Smooth muscle cell of bladder (primary cell): ENCODE measurements around the gene REEP3. TPM values are rescaled to one million over a fixed set of nuclear protein-coding genes. Genes with fewer than 3 reads are reported as not detected.

Source experiments
- total RNA-seq: library from RNA; depleted of rRNA; stranded (reverse); fragments of >200 nt; gene quantifications from 2 replicates; pipeline ENCODE4 v1.2.3, GENCODE V29; 2014

Gene REEP3
- total RNA-seq = 37.0 and 47.4 TPM in 2 replicates

DNA sequence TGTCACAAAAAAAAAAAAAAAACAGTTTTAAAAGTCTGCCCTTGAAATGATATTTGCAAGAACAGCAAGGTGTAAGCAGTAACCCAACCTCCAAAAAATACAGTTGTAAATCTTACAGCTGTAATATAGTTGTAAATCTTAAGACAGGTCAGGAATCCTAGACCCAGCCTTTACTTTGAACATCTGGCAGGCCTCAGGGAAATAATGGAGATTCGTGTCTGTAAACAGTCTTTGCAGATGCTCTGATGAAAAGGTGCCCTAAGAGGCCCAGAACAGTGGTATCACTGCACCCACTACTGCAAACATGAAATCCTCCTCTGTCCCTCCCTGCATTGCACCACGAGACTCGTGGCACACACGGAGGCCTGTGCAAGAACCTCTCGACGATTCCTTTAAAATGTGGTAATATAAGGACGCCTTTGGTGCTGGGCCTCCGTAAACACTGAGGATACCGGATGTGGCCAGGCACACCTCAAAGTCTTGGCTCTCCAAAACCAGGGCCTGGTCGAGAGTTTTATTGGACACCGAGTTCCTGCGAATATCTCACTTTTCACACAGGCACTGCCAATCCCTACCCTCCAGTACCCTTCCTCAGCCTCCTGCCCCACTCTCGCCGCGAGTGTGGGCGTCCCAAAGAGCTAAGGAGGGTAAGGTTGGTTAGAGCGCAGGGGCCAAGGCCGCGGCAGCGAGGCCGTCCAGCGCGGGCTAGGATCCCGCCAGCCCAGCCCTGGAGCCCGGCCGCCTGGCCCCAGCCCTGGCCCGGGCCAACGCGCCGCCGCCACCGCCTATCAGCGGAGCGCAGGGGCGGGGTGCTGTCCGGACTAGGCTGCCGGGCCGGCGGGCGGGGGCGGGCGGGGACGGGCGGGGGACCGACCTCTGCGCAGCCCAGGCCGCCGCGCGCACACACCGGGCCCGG, at the start of gene REEP3:
Gene REEP3 (plus strand): TSS at position 902 of the 916 bp plus-strand sequence. CDS start 145 bp downstream, outside the sequence.

Other genes starting within 250 kb of the REEP3 start
- 28.9 and 29.3 TPM in 2 replicates for gene JMJD1C, start 55.4 kb upstream of the REEP3 start, total RNA-seq